GM12864 (cell line): ENCODE data around the gene IGSF9.

Experiments
- DNase-seq: peaks from one replicate; pipeline ENCODE4 v3.0.0-alpha.2; 2011; ENCODE audit warnings: low read depth
- H3K4me3 ChIP-seq: 2 replicates; pipeline ENCODE4 v1.5.1; 2011; ENCODE audit warnings: mild to moderate bottlenecking, low read depth, low read length, control low read depth
- CTCF ChIP-seq: IDR thresholded peaks from 2 replicates; pipeline ENCODE4 v1.5.1; 2011; ENCODE audit warnings: low read depth, mild to moderate bottlenecking, moderate library complexity, low read length, control low read depth, inconsistent platforms; ENCODE audit errors: missing control alignments

Gene IGSF9

GRCh38 chr1:159989581-159989980 is 44.2 kb upstream of the IGSF9 start:
- no peak for DNase-seq
- no peak overlapping the region for H3K4me3 ChIP-seq
- TF ChIP-seq CTCF, result no peak

GRCh38 chr1:159988006-159988405 is 42.6 kb upstream of the IGSF9 start:
- DNase-seq, result no peak
- H3K4me3 ChIP-seq, result no peak overlapping the region
- no peak for TF ChIP-seq CTCF

- H3K4me3 ChIP-seq, result no peak overlapping the region
- no peak for DNase-seq
- no peak for TF ChIP-seq CTCF
These were observed 41.8 kb upstream of the IGSF9 start for GRCh38 chr1:159987186-159987585.

- DNase-seq, result no peak
- no peak overlapping the region for H3K4me3 ChIP-seq
- no peak for TF ChIP-seq CTCF
These were observed 41.1 kb upstream of the IGSF9 start for GRCh38 chr1:159986531-159986930.

GRCh38 chr1:159986093-159986492 is 40.7 kb upstream of the IGSF9 start:
- H3K4me3 ChIP-seq, result no peak overlapping the region
- TF ChIP-seq CTCF, result no peak
- DNase-seq, result no peak

GRCh38 chr1:159985473-159985872 is 40.1 kb upstream of the IGSF9 start:
- no peak for DNase-seq
- TF ChIP-seq CTCF, result no peak
- no peak overlapping the region for H3K4me3 ChIP-seq

GRCh38 chr1:159983681-159984080 is 38.3 kb upstream of the IGSF9 start:
- H3K4me3 ChIP-seq, result no peak overlapping the region
- no peak for DNase-seq
- no peak for TF ChIP-seq CTCF
